ENCODE results near the gene CEP20. TPM values are rescaled to one million over a fixed set of nuclear protein-coding genes. Genes with fewer than 3 reads are reported as not detected.

The CEP20 gene, protein sequence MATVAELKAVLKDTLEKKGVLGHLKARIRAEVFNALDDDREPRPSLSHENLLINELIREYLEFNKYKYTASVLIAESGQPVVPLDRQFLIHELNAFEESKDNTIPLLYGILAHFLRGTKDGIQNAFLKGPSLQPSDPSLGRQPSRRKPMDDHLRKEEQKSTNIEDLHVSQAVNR
- 34.2 to 37.9 TPM (median 35.5 TPM) in 5 replicates for total RNA-seq (2022; extraction: Qiagen RNA extraction)

DNA sequence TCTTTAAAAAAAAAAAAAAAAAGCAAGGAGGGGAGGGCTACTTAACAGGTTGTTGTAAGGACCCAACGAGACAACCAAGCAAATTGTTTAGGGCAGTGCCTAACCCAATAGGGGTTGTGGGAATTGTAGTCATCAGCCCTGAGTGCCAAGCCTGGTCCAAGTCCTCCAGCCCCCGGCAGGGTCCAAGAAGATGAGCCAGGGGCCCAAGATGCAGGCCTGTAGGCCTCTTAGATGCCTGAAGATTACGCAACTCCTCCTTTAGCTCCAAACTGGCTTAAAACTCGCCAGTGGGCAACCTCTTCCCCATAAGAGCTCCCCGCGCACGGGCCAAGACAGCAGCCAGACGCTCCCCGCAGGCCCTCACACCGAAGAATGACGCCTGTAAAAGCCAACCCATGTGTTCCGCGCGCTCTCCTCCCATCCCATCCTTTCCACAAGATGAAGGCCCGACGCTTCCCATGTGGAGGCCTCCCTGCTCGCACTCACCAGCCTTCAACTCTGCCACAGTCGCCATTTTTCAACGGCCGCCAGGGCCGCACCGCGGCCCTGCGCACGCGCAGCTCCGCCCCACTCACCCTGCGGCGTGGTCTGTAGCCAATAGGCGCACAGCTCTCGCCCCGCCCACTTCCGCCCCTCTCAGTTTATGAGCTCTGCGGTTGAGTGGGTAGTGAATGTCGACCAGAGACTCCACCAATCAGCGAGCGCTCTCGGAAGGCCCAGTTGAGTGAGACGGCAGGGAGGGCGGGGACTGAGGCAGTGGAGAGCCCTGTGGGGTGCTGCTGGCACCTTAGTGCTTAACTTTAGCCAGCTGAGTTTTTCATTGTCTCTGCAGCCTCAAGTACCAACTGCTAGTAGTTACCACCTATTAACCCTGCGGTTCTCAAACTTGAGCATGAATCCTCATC lies at the start of gene CEP20:
TSS of gene CEP20 (minus strand) at position 532 of the 905 bp plus-strand sequence. CDS start at position 514, 18 bp downstream.

DNA sequence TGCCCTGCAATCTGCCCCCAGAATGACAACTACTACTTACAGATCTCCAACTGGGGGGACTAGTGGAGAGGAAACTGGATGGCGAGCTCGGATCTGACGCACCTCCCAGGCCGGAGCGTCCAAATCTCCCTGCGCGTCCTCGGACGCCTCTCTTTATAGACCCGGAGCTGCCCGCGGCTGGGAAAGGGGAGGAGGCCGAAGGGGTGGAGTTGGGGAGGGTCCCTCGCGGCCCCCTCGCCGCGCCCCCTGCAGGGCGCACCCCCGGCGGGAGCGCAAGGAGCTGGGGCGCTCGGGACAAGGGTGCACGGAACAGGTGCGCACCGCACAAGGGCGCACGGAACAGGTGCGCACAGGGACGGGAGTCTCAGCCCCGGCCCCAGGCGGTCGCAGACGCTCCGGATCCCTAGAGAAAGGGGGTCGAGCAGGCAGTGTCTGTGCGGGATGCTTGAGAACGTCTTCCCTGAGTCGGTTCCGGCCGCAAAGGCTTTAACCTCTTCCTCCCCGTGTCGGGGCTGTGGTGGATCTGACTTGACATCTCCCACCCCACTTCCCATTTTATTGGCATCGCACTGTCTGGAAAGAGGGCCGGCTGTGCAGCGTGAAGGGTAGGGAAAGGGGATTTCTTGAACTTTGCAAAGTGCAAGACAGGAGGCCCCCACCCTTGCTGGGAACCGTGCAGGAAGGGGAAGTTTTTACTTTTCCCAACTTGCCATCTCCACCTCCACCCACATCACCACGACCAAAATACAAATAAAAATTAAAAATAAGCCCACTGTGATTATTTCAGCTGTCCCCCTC lies 31.3 kb downstream of the CEP20 start, which contains the start of gene MYH11:
TSS of gene MYH11 (minus strand) at position 128 of the 798 bp plus-strand sequence. CDS start 18,776 bp downstream, outside the sequence.

Other genes starting within 250 kb of the CEP20 start
- 8.5 to 10.3 TPM (median 9.9 TPM) in 5 replicates for gene MARF1, start 245.4 kb downstream of the CEP20 start, total RNA-seq (2022; extraction: Qiagen RNA extraction)
- 33.3 to 39.7 TPM (median 38.8 TPM) in 5 replicates for gene NDE1, start 238.4 kb downstream of the CEP20 start, total RNA-seq (2022; extraction: Qiagen RNA extraction)
- 0.02 to 0.21 TPM (median 0.12 TPM) in 5 replicates for gene MYH11, start 31.6 kb downstream of the CEP20 start, total RNA-seq (2022; extraction: Qiagen RNA extraction)
- gene ABCC1, start 61.0 kb upstream of the CEP20 start, total RNA-seq (2022; extraction: Qiagen RNA extraction): 71.1 to 95.2 TPM (median 83.5 TPM) in 5 replicates

Data from A549 treated with Mapracorat at 1 μM for 4 hours (cell line).